GM23338 (cell line): ENCODE data around the gene SLU7. TPM values are rescaled to one million over a fixed set of nuclear protein-coding genes. Genes with fewer than 3 reads are reported as not detected.

ENCODE experiments used
- ATAC-seq: fragments of 200-7000 bp; cut with Tn5 transposase; 3 replicates; pipeline ENCODE4 v1.9.1; 2020
- DNase-seq: peaks from one replicate; pipeline ENCODE4 v3.0.0-alpha.2; 2015; ENCODE audit warnings: low spot score
- H2AFZ ChIP-seq: fragments of 200-600 bp; sonication (generic); 2 replicates; pipeline ENCODE4 v1.8.0; 2016; ENCODE audit warnings: antibody characterized with exemption, mild to moderate bottlenecking, moderate library complexity
- H3F3A ChIP-seq: fragments of 200-600 bp; sonication (generic); replicated peaks from 2 replicates; pipeline ENCODE4 v1.8.0; 2017; ENCODE audit warnings: antibody characterized with exemption, mixed run types, low read depth
- H3K27ac ChIP-seq: fragments of 200-600 bp; sonication (generic); 2 replicates; pipeline ENCODE4 v1.6.1; 2016; ENCODE audit warnings: low read depth
- H3K27me3 ChIP-seq: fragments of 200-600 bp; sonication (generic); 2 replicates; pipeline ENCODE4 v1.8.0; 2016; ENCODE audit warnings: mild to moderate bottlenecking, mixed run types, moderate library complexity; ENCODE audit not compliant: insufficient read depth
- H3K36me3 ChIP-seq: fragments of 200-600 bp; sonication (generic); 2 replicates; pipeline ENCODE4 v1.8.0; 2016; ENCODE audit warnings: mild to moderate bottlenecking; ENCODE audit not compliant: insufficient read depth
- H3K4me1 ChIP-seq: fragments of 200-600 bp; sonication (generic); 2 replicates; pipeline ENCODE4 v1.8.0; 2016; ENCODE audit warnings: mild to moderate bottlenecking, moderate library complexity; ENCODE audit not compliant: insufficient read depth
- H3K4me2 ChIP-seq: fragments of 200-600 bp; sonication (generic); 2 replicates; pipeline ENCODE4 v1.7.1; 2017; ENCODE audit warnings: mixed run types
- H3K4me3 ChIP-seq: fragments of 200-600 bp; sonication (generic); 2 replicates; pipeline ENCODE4 v1.6.1; 2016; ENCODE audit warnings: mixed run types
- H3K79me2 ChIP-seq: fragments of 200-600 bp; sonication (generic); replicated peaks from 2 replicates; pipeline ENCODE4 v1.8.0; 2017; ENCODE audit warnings: mild to moderate bottlenecking; ENCODE audit not compliant: insufficient read depth
- H3K9me2 ChIP-seq: fragments of 200-600 bp; sonication (generic); 2 replicates; pipeline ENCODE4 v1.8.0; 2017; ENCODE audit not compliant: insufficient read depth
- H4K20me1 ChIP-seq: fragments of 200-600 bp; sonication (generic); replicated peaks from 2 replicates; pipeline ENCODE4 v1.8.0; 2017; ENCODE audit warnings: mild to moderate bottlenecking; ENCODE audit not compliant: insufficient read depth
- H3K27ac Mint-ChIP-seq: 2 replicates; pipeline ENCODE4 v1.8.0; 2020; ENCODE audit warnings: inconsistent platforms, mild to moderate bottlenecking, moderate library complexity, mixed read lengths
- H3K27me3 Mint-ChIP-seq: 3 replicates; pipeline ENCODE4 v1.8.0; 2022; ENCODE audit warnings: low read depth, mild to moderate bottlenecking, moderate library complexity, mixed read lengths, inconsistent platforms; ENCODE audit not compliant: insufficient read depth, poor library complexity
- H3K36me3 Mint-ChIP-seq: 3 replicates; pipeline ENCODE4 v1.8.0; 2021; ENCODE audit warnings: low read depth, mild to moderate bottlenecking, inconsistent platforms, moderate library complexity, mixed read lengths
- H3K4me1 Mint-ChIP-seq: 3 replicates; pipeline ENCODE4 v1.8.0; 2020; ENCODE audit warnings: mild to moderate bottlenecking, inconsistent platforms, mixed read lengths
- H3K4me3 Mint-ChIP-seq: 3 replicates; pipeline ENCODE4 v1.8.0; 2021; ENCODE audit warnings: moderate library complexity, mild to moderate bottlenecking, inconsistent platforms, mixed read lengths
- H3K9me3 Mint-ChIP-seq: 3 replicates; pipeline ENCODE4 v1.8.0; 2020; ENCODE audit warnings: moderate library complexity, mild to moderate bottlenecking, inconsistent platforms, mixed read lengths
- CREB1 ChIP-seq: fragments of 250-450 bp; sonication (Bioruptor Pico); IDR thresholded peaks from 2 replicates; pipeline ENCODE4 v1.5.0; 2020; ENCODE audit warnings: low read depth, mild to moderate bottlenecking, moderate library complexity
- EZH2 ChIP-seq: fragments of 200-600 bp; sonication (generic); IDR thresholded peaks from one replicate; pipeline ENCODE4 v1.8.0; 2017; ENCODE audit warnings: antibody characterized with exemption, mild to moderate bottlenecking, low read depth; ENCODE audit not compliant: unreplicated experiment
- EZH2phosphoT487 ChIP-seq: fragments of 200-600 bp; sonication (generic); IDR thresholded peaks from one replicate; pipeline ENCODE4 v1.8.1; 2018; ENCODE audit warnings: antibody characterized with exemption; ENCODE audit not compliant: unreplicated experiment
- JUNB ChIP-seq: IDR thresholded peaks from one replicate; pipeline ENCODE4 v1.6.1; 2016; ENCODE audit warnings: antibody characterized with exemption; ENCODE audit not compliant: unreplicated experiment
- NANOG ChIP-seq: IDR thresholded peaks from 2 replicates; pipeline ENCODE4 v1.6.1; 2016; ENCODE audit warnings: antibody characterized with exemption, borderline replicate concordance
- POLR2AphosphoS5 ChIP-seq: IDR thresholded peaks from 2 replicates; pipeline ENCODE4 v1.6.1; 2016; ENCODE audit warnings: antibody characterized with exemption, low read depth
- STAT1 ChIP-seq: IDR thresholded peaks from one replicate; pipeline ENCODE4 v1.6.1; 2016; ENCODE audit warnings: antibody characterized with exemption; ENCODE audit not compliant: unreplicated experiment
- ZNF114 ChIP-seq: fragments of 250-450 bp; sonication (Bioruptor Pico); IDR thresholded peaks from 2 replicates; pipeline ENCODE4 v1.5.0; 2020; ENCODE audit warnings: mild to moderate bottlenecking, moderate library complexity
- polyA plus RNA-seq: library from polyadenylated mRNA; unstranded; fragments of >200 nt; fragmentation: Nextera tagmentation; extraction: Ambion mirVana; gene quantifications from 2 replicates; pipeline ENCODE4 v1.2.1, GENCODE V29; 2016
- total RNA-seq: library from RNA; depleted of rRNA; stranded (reverse); fragments of >200 nt; shearing (Covaris generic); gene quantifications from 2 replicates; pipeline ENCODE4 v1.2.3, GENCODE V29; 2014
- TF ChIP-seq, protein P1 (sequence below): IDR thresholded peaks from one replicate; pipeline ENCODE4 v1.6.1; 2018; ENCODE audit warnings: antibody characterized with exemption; ENCODE audit not compliant: unreplicated experiment
- TF ChIP-seq, protein P2 (sequence below), 2 experiments: fragments of 200-600 bp in 1 of 2; sonication (generic) in 1 of 2; conservative IDR thresholded peaks; 2 replicates each; pipeline versions ENCODE4 v1.5.1 to v1.6.1; 2016 to 2017; ENCODE audit warnings: antibody characterized with exemption in 2 of 2, low read depth in 2 of 2, mild to moderate bottlenecking in 2 of 2, moderate library complexity in 1 of 2

SLU7 gene
- total and polyA plus RNA-seq, 2 experiments from 2014 or later, result 27.0 to 47.5 TPM

DNA sequence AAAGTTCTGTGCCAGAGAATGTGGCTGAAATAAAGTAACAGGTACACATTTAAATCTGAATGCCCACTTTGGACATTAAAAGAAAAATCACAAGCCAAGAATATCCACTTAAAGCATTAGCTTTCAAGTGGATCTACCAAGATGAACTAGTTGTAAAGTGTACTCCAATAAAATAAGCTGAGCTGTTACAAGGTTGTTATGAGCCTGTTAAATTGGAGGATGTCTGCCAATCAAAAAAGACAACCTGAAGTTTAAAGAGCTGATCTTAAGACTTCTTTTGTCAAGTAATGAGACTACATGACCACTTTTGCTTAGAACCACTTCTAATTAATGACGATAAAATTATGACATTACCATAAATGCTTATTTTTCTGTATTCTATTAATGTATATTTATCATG is 21.4 kb downstream of the SLU7 start:
- no peak overlapping the region for H3K4me3 Mint-ChIP-seq

GRCh38 chr5:160395111-160395510 is 23.8 kb downstream of the SLU7 start:
- Histone ChIP-seq H3F3A (no peaks in the 10 kb centered on the region), H3K27me3 (no peaks in the 10 kb centered on the region), H3K4me1 (peaks cover 8% of the 10 kb centered on the region), H2AFZ (no peak overlapping the region), H3K36me3 (no peaks in the 10 kb centered on the region), H3K79me2 (peaks cover 18% of the 10 kb centered on the region), H3K4me3 (no peak overlapping the region), H4K20me1 (no peaks in the 10 kb centered on the region), H3K9me2 (no peaks in the 10 kb centered on the region), H3K27ac (no peak overlapping the region), H3K4me2 (no peak overlapping the region)
- ATAC-seq (no peak), DNase-seq (no peak)
- TF ChIP-seq, protein P1, sequence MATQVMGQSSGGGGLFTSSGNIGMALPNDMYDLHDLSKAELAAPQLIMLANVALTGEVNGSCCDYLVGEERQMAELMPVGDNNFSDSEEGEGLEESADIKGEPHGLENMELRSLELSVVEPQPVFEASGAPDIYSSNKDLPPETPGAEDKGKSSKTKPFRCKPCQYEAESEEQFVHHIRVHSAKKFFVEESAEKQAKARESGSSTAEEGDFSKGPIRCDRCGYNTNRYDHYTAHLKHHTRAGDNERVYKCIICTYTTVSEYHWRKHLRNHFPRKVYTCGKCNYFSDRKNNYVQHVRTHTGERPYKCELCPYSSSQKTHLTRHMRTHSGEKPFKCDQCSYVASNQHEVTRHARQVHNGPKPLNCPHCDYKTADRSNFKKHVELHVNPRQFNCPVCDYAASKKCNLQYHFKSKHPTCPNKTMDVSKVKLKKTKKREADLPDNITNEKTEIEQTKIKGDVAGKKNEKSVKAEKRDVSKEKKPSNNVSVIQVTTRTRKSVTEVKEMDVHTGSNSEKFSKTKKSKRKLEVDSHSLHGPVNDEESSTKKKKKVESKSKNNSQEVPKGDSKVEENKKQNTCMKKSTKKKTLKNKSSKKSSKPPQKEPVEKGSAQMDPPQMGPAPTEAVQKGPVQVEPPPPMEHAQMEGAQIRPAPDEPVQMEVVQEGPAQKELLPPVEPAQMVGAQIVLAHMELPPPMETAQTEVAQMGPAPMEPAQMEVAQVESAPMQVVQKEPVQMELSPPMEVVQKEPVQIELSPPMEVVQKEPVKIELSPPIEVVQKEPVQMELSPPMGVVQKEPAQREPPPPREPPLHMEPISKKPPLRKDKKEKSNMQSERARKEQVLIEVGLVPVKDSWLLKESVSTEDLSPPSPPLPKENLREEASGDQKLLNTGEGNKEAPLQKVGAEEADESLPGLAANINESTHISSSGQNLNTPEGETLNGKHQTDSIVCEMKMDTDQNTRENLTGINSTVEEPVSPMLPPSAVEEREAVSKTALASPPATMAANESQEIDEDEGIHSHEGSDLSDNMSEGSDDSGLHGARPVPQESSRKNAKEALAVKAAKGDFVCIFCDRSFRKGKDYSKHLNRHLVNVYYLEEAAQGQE, result no peak
- TF ChIP-seq POLR2AphosphoS5 (no peak), CREB1 (CRISPR knock-in tag) (no peak), EZH2 (no peak), JUNB (no peak), ZNF114 (CRISPR knock-in tag) (no peak), STAT1 (no peak), NANOG (no peak)
- H3K27me3 Mint-ChIP-seq, result peaks cover 3% of the 10 kb centered on the region
- H3K4me1 Mint-ChIP-seq, result peaks cover 9% of the 10 kb centered on the region; the same call in 2 of the 3 replicates
- H3K36me3 Mint-ChIP-seq, result no peaks in the 10 kb centered on the region; the same call in 2 of the 3 replicates
- no peak overlapping the region for H3K27ac Mint-ChIP-seq
- no peaks in the 10 kb centered on the region for H3K9me3 Mint-ChIP-seq
- H3K4me3 Mint-ChIP-seq, result no peak overlapping the region

More for the DNA sequence above, 21.4 kb downstream of the SLU7 start:
- H3K27me3 ChIP-seq, result no peaks in the 10 kb centered on the region
- no peak overlapping the region for H3K4me3 ChIP-seq
- no peak overlapping the region for H3K27ac ChIP-seq
- H4K20me1 ChIP-seq, result no peaks in the 10 kb centered on the region
- Mint-ChIP-seq H3K9me3 (no peaks in the 10 kb centered on the region), H3K36me3 (peaks cover 3% of the 10 kb centered on the region; the same call in 1 of the 3 replicates), H3K4me1 (peaks cover 11% of the 10 kb centered on the region; the same call in 2 of the 3 replicates), H3K27me3 (no peaks in the 10 kb centered on the region), H3K27ac (no peak overlapping the region)
- H3K9me2 ChIP-seq, result no peaks in the 10 kb centered on the region
- H3K79me2 ChIP-seq, result peaks cover 18% of the 10 kb centered on the region
- H3K4me1 ChIP-seq, result peaks cover 8% of the 10 kb centered on the region
- ATAC-seq, result no peak
- DNase-seq, result no peak
- no peaks in the 10 kb centered on the region for H3K36me3 ChIP-seq
- no peak overlapping the region for H2AFZ ChIP-seq
- TF ChIP-seq, protein P2, sequence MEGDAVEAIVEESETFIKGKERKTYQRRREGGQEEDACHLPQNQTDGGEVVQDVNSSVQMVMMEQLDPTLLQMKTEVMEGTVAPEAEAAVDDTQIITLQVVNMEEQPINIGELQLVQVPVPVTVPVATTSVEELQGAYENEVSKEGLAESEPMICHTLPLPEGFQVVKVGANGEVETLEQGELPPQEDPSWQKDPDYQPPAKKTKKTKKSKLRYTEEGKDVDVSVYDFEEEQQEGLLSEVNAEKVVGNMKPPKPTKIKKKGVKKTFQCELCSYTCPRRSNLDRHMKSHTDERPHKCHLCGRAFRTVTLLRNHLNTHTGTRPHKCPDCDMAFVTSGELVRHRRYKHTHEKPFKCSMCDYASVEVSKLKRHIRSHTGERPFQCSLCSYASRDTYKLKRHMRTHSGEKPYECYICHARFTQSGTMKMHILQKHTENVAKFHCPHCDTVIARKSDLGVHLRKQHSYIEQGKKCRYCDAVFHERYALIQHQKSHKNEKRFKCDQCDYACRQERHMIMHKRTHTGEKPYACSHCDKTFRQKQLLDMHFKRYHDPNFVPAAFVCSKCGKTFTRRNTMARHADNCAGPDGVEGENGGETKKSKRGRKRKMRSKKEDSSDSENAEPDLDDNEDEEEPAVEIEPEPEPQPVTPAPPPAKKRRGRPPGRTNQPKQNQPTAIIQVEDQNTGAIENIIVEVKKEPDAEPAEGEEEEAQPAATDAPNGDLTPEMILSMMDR (conservative IDR thresholded peaks at IDR 0.05; ENCODE audit: low read depth in 2 of 2), result no peak
- TF ChIP-seq EZH2phosphoT487, result no peak
- no peak for TF ChIP-seq EZH2
- no peak for TF ChIP-seq NANOG
- no peaks in the 10 kb centered on the region for H3F3A ChIP-seq
- H3K4me2 ChIP-seq, result no peak overlapping the region
